NCI-H345 treated with DMSO at 0.1 percent for 48 hours (cell line): ENCODE measurements around the gene ZNF438.
"Not testable (repeated sequence)": the region's sequence is repeated elsewhere in the genome, so short reads cannot be mapped to it uniquely, and the experiment has no call there.

Experiments used
- DNase-seq: peaks from one replicate; lab custom pipeline; 2025; ENCODE audit not compliant: unreplicated experiment; lab: John Stamatoyannopoulos, UW

ZNF438 gene, protein sequence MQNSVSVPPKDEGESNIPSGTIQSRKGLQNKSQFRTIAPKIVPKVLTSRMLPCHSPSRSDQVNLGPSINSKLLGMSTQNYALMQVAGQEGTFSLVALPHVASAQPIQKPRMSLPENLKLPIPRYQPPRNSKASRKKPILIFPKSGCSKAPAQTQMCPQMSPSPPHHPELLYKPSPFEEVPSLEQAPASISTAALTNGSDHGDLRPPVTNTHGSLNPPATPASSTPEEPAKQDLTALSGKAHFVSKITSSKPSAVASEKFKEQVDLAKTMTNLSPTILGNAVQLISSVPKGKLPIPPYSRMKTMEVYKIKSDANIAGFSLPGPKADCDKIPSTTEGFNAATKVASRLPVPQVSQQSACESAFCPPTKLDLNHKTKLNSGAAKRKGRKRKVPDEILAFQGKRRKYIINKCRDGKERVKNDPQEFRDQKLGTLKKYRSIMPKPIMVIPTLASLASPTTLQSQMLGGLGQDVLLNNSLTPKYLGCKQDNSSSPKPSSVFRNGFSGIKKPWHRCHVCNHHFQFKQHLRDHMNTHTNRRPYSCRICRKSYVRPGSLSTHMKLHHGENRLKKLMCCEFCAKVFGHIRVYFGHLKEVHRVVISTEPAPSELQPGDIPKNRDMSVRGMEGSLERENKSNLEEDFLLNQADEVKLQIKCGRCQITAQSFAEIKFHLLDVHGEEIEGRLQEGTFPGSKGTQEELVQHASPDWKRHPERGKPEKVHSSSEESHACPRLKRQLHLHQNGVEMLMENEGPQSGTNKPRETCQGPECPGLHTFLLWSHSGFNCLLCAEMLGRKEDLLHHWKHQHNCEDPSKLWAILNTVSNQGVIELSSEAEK

DNA sequence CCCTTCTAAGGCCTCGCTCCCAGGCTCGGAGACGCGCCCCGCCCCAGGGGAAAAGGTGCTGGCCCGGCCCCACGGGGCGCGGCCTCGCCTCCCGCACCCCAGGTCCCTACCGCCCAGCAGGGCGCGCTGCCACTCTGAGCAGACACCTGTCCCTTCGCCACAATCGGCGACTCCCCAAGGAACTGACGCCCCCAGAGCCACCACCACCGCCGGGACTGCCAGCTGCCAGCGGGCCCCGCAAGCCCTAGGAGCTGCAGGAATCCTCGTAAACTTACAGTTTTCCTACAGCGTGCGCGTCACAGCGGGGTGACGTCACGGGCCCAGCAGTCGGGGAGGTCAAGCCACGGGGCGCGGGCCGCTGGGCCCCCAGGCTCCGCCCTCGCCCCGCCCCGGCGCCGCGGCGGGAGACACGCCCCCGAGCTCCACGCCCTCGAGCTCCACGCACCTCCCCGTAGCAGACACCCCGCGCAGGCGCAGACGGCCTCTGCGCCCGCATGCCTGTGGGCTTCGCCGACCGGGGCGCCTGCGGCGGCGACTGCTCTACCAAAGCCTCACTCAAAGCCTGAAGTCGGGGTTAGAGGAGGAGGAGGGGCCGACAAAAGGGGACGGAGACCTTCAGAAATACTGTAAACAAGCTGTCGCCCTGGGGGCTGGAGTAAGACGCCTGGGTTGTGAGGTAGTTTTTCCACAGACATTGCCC, at the start of gene ZNF438:
Gene ZNF438, minus strand, starts transcription at position 308 of the 700 bp plus-strand sequence. CDS start 154,831 bp downstream, outside the sequence.
- DNase-seq: peak; percentile 62

DNA sequence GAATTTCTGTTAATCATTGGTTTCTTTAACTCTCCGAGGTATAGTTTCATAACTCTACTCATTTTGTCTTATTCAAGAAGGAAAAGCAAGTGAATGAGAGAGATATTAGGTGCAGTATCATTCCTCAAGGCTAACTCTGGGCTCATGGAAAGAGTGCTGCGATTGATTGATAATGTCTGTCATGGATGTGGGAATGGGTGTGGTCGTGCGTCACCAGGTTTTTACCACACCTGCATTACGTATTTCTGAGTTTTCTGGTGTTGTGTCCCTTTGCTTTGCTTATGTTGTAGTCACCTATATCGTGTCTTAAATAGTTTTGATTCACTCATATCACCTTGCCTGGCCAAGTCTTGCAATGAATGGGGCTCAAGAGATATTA, 44.9 kb upstream of the ZNF438 start:
- no peak for DNase-seq

DNA sequence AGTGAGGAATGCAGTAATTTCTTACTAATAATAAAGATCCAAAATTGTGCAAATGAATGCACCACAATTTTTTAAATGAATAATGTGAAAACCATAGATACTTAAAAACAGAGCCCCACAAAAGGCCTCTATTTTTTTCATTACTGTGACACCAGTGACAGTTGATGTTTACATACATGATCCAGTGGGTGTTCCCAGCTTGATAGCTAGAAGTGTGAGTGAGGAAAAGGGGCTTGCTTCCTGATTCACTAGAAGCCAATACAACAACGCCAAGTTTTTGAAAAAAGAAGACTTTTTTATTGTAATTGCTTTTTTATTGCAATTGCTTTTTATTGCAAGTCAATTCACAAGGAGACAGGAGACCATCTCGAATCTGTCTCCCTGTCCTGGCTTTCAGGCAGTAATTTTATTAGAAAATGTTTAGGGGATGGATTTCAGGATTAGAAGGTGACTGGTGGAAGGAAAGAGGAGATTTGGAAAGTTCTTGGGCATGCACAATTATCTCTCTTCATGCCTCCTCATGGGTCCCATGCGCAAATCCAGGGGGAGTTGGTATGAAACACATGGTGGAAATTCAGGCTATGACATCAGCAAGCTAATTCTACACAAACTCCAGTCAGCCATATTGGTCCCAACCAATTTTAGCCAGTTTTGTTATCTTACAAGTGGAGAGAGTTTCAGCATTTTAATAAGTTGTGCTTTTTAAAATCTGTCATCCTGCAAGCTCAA, 44.4 kb upstream of the ZNF438 start:
- DNase-seq: no peak

DNA sequence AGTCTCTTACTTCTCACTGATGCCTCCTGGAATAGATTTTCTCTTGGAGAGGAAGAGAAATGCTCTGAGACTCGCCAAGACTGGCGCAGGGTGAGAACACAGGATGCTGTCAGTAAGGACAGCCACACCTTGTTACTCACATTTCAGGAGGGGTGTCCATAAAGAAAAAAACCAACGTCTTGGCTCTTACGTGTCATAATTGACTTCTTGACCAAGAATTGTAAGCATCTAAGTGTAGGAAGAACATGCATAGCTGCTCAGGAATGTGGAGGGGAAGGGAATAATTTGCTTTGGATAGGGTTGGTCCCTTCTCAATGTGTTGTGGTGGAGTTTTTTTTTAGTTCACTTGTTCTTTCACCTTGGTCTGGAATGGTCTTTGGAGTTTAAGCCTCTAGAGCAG, 43.8 kb upstream of the ZNF438 start:
- DNase-seq: no peak

DNA sequence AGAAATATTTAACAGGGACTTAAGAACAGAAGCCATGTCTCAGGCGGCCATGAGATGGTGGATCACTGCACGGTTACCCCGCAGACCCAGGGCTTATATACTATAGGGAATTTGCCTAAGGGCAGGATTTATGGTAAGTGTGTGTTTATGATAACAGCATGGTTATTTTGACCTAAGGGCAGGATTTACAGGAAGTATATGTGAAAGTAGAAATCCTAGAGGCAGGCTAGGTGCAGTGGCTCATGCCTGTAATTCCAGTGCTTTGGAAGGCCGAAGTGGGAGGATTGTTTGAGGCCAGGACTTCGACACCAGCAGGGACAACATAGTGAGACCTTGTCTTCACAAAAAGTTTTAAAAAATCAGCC, 43.0 kb upstream of the ZNF438 start:
- DNase-seq: no peak

DNA sequence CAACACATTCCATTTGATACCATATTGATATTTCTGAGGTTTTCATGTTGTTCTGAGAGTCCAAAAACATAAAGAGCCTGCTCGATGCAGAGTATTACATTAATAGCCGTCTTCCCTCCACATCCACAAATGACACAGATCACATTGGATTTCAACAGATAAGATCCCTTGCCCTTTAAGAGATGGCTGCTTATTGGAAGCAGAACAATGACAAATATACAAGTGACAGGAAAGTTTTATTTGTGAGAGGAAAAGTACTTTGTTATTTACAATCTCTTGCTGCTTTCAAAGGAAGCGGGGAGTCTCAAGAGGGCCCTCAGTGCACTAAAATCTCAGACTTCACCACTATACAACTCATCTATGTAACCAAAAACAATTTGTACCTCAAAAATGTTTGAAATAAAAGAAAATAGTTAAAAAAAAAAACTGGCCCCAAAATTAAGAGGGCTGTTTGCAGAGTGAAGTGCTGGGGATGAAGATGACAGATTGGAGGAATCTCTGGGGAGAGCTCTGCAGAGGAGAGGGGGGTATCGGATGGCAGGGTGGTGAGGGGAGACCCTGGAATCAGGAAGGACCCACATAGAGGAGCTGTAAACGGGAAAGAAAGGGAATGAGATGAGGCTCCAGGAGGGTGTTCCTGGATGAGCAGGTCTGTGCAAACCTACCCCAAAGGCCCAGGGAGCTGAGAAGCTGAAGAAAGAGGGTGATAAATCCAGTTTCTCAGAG, 42.5 kb upstream of the ZNF438 start:
- no peak for DNase-seq

DNA sequence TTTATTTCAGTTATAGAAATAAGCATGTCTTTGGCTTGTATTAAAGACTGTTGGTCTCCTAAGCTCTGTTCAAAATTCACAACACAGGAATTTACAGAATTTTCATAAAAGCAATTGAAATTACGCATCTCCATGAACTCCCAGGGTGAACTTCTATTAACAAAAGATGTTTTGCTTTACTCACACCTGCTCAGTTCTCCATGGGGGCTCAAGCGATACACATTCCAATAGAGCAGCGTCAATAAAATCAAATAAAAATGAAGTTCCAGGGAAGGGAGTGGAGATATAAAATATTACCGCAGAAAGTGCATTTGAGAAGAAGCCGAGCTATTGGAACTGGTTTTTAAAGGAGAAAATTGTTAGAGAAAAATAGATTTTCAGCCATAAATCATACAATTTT, 41.5 kb upstream of the ZNF438 start:
- DNase-seq: no peak

DNA sequence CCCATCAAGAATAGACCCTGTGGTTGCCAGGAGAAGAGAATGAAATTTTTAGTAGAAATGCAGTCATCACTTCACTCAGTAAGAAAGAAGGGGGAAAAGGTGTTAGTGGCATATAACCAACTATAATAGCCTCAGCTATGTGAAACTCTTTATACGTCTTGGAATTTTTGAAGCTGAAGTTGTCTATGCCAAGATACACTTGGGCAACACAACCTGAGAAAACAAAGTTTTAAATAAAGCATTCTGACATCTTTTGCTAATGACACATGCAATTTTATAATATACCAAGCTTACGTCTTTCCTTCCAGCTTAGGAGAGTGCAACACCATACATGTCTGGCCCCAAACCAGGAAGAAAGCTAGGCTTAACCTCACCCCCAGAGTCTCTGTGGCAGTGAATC, 40.8 kb upstream of the ZNF438 start:
- DNase-seq: no peak

DNA sequence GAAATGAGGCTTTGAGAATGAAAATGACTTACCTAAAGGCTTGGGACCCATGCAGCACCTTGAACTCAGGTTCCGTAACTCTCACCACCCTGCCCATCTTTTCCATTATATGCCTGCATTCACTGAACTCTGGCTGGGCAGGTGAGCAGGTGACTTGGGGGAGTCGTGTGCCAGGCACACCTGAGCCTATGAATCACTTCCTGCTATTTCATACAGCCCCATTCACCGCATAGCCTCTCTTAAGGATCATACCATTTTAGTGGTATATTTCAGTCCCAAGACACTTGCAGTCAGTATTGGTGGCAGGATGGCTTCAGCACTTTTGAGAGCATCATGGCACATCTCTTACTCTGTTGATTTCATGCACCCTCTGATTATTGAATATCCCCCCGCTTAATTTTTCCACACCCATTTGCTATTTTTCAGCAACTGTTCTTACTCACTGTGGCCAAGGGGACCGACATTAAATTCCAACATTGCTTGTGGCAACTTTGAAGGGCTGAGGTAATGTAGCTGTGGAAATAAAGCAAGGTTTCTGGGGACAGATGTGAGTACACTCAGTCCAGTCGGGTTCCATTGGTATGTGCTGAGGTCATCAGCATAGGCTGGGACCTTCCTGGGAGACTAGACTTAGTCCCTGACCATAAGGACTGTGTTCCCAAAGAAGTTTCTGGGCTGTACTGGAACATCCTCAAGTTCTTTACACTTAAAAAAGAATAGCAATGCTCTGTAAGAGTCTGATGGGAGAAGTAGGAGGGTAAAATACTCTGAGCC, 39.8 kb upstream of the ZNF438 start:
- no peak for DNase-seq

DNA sequence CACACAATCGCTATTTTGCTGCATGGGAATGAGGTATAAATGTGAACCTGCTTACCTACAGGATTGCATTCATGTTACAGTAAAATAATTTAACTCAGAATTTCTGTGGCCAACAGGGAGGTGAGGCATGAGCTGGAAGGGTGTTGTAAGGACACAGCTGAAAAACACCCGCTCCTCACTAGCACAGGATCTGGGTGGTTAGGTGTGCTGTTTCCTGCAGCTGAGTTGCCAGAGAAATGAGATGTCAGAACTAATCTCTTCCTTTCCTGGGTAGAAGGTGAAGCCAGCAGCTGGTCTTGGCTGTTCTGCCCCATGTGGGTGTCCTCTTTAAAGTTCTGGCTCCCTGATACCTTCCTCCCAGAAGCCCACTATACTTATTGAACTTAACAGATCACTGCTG, 39.0 kb upstream of the ZNF438 start:
- no peak for DNase-seq

DNA sequence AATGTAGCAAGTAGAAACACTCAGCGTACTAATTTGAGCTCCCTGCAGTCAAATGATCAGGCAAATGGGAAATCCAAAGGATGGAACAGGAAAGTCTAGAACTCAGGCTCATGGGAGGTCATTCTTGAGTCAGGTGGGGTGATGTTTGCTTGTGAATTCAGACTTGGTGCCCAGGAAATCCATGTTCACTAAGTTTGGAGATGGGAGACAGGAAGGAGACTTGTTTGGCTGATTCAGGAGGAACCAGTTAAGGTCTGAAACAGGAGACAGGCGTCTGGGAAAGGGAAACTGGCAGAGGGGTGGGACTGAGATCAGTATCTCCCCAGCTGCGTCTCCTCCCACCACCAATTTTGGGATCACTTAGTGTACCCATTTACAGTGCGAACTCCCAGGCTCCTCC, 38.4 kb upstream of the ZNF438 start:
- no peak for DNase-seq

DNA sequence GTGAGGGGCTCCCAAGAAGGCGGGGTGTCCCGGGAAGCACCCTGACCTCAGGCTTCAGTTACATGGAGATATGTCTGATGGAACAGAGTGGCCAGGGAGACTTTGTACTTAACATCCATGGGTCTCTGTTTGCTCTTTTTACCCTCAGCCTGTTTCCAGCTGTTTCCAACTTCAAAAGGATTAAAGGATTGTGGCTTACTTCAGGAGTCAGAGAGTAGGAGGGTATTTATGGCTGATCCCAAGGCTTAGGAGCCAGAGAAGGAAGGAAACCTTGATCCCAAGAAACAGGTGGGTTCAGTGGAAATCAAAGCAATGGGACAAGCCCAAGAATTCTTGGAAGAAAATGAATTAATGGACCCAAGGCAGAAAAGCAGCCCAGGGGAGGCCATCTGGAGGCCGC, 37.7 kb upstream of the ZNF438 start:
- DNase-seq: no peak

DNA sequence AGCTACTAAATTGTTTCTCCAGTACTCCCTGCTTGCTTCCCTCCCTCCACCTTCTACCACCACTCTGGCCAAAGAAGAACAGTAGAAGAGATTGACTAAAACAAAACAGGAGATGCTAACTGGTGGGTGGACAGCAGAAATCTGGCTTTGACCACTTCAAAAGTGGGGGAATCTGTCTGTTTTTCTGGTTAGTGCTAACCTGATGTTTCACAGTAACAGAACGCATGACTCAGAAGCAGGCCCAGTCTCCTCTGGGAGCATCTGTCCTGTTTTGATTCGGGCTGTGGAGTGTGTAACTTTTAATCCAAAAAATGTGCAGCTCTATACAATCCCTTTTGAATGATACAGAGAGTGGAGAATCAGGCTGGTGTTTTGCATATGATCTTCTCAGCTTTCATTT, 32.7 kb upstream of the ZNF438 start:
- DNase-seq: no peak

DNA sequence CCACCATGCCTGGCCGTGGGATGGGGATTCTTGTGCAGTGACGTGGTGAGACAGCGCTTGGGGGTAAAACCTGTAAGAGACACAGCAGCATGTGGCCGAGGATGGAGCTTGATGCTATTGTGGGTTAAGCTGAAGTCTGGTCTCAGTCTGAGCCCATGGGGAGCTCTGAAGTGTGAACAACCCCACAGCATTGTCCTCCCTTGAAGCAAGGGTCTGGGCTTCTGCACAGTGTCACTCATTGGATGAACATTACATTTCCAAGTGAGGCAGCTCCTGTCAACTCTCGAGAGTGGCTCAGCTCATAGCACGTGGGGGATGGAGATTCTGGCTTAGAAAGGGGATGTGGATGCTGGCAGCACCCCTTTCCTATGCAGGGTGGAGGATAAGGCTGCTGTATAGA, 32.2 kb upstream of the ZNF438 start:
- DNase-seq: no peak

DNA sequence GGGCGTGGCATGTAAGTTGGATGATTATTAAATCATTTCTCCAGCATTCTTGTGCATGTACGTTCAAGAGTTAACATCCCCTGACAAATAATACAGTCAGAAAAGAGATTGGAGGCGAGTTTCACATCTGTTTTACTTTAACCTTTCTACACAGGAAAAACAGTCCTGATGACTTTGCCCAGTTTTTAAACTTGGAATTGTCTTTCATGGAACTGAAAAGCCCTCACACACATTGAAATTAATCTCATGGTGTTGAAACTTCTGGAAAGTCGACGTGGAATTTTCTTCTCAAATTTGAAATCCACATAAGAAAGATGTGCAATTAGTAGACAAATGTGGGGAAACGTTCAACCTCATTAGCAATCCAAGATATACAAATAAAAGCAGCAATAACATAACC, 31.2 kb upstream of the ZNF438 start:
- no peak for DNase-seq

DNA sequence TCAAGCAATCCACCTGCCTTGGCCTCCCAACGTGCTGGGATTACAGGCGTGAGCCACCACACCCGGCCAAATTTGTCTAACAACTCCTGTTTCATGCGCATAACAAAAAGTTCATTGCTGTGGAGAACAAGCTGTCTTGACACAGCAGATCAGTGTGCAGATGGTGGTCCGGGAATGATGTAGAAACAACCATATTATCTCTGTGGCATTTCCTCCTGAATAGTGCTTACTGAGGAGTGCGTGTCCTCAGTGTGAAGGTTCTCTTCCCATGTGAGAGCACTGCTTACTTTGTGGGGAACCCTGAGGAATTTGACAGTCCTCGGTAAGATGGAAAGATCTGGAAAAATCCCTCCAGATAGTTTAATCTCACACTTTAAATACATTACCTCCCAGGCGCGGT, 30.3 kb upstream of the ZNF438 start:
- DNase-seq: no peak

DNA sequence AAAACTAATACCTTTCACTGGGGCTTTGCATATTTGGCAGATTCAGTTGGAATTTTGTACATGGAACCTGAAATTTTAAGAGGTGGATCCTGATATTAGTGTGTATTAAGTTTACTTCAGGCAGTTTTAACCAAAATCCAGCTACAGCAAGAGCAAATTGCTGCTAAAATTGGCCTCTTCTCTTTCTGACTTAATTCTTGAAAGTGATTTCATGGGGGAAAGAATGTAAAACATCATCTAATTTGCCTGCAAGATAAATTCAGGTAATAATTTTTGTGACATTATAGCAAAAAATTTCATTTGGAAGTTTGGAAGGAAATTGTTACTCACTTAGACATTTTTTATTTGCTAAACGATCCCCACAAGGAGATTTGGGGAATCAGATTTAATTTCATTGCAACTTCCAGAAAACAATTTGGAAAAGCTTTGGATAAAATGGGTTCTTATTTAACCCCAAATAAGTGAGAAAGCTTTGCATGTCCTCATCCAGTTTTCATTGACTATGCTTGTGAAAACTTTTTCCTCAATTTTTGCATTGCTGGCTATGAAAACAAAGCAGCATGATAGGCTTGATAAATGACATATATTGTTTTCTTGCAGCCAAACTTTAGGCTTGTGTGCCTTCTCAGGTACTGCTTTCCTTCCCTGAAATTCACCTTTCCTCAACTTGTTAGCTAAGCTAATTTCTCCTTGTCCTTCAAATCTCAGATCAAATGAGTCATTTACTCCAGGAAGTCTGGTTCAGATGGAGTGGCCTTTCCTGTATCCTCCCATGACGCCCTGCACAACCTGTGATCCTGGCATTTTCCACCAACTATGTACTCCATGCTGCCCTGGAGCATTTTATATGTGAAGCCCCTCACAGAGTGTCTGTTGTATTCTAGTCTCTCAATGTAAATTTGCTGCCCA, 27.4 kb upstream of the ZNF438 start:
- DNase-seq: no peak

DNA sequence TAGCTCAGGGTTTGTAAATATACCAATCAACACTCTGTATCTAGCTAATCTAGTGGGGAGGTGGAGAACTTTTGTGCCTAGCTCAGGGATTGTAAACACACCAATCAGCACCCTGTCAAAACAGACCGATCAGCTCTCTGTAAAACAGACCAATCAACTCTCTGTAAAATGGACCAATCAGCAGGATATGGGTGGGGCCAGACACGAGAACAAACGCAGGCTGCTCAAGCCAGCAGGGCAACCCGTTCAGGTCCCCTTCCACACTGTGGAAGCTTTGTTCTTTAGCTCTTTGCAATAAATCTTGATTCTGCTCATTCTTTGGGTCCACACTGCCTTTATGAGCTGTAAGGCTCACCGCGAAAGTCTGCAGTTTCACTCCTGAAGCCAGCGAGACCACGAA, 25.0 kb upstream of the ZNF438 start:
- DNase-seq: not testable (repeated sequence)
